ES-I3 (cell line): Measurements from ENCODE around the gene SPINK1.

Source experiments
- H3K36me3 ChIP-seq: 2 replicates; pipeline ENCODE4 v1.6.1; 2013; ENCODE audit warnings: mild to moderate bottlenecking, low read length, control low read depth, moderate library complexity; ENCODE audit not compliant: insufficient read depth
- H3K4me1 ChIP-seq: 2 replicates; pipeline ENCODE4 v1.6.1; 2013; ENCODE audit warnings: mild to moderate bottlenecking, control low read depth, low read length; ENCODE audit not compliant: insufficient read depth
- H3K9ac ChIP-seq: 2 replicates; pipeline ENCODE4 v1.6.1; 2013; ENCODE audit warnings: low read depth, mild to moderate bottlenecking, low read length, moderate library complexity
- H3K9me3 ChIP-seq: 2 replicates; pipeline ENCODE4 v1.6.1; 2013; ENCODE audit warnings: mild to moderate bottlenecking, low read length, moderate library complexity; ENCODE audit not compliant: control insufficient read depth, insufficient read depth

The SPINK1 gene

GRCh38 chr5:147779694-147780093 is 51.8 kb downstream of the SPINK1 start:
- Histone ChIP-seq H3K9me3 (no peaks in the 10 kb centered on the region), H3K9ac (no peak overlapping the region), H3K4me1 (peaks cover 5% of the 10 kb centered on the region; the same call in 1 of the 2 replicates), H3K36me3 (no peaks in the 10 kb centered on the region)

GRCh38 chr5:147776989-147777388 is 54.5 kb downstream of the SPINK1 start:
- Histone ChIP-seq H3K9ac (no peak overlapping the region), H3K36me3 (no peaks in the 10 kb centered on the region), H3K9me3 (no peaks in the 10 kb centered on the region), H3K4me1 (peaks cover 5% of the 10 kb centered on the region; the same call in 1 of the 2 replicates)
